Smooth muscle cell of the pulmonary artery (primary cell): Measurements from ENCODE around the gene ASB9. TPM values are rescaled to one million over a fixed set of nuclear protein-coding genes. Genes with fewer than 3 reads are reported as not detected.

Experiments
- total RNA-seq: library from RNA; depleted of rRNA; stranded (reverse); fragments of >200 nt; gene quantifications from 2 replicates; pipeline ENCODE4 v1.2.3, GENCODE V29; 2014

Gene ASB9
- total RNA-seq, result 0.26 and 0.36 TPM in 2 replicates

GRCh38 chrX:15269618-15270521, at the start of gene ASB9:
ASB9 (minus strand) TSS chrX:15270083; CDS start chrX:15269874, 209 bp downstream.

GRCh38 chrX:15315509-15315908, 45.6 kb upstream of the ASB9 start, which contains the start of gene ASB11:
ASB11 (minus strand) TSS chrX:15315640; CDS start chrX:15315605, 35 bp downstream.

Other genes with a start within 250 kb of the ASB9 start
- gene ASB11, start 45.6 kb upstream of the ASB9 start, total RNA-seq, result not detected in 2 replicates
- 9.2 and 12.3 TPM in 2 replicates for gene PIGA, start 65.4 kb upstream of the ASB9 start, total RNA-seq
- 0.26 TPM in 1 of 2 replicates, not detected in the other for gene VEGFD, start 114.3 kb upstream of the ASB9 start, total RNA-seq
- 14.0 and 14.1 TPM in 2 replicates for gene PIR, start 223.2 kb upstream of the ASB9 start, total RNA-seq
- 0.33 and 0.76 TPM in 2 replicates for gene BMX, start 230.7 kb upstream of the ASB9 start, total RNA-seq